Neural progenitor cell (in vitro differentiated cells): ENCODE measurements around the gene MGAT4B.

Experiments
- CTCF ChIP-seq: fragments of 200-600 bp; sonication (generic); IDR thresholded peaks from 2 replicates; pipeline ENCODE4 v1.5.1; 2017; ENCODE audit warnings: antibody characterized with exemption, mild to moderate bottlenecking
- EZH2 ChIP-seq: fragments of 200-600 bp; sonication (generic); IDR thresholded peaks from 2 replicates; pipeline ENCODE4 v1.6.1; 2017; ENCODE audit warnings: antibody characterized with exemption, mild to moderate bottlenecking, moderate library complexity

GRCh38 chr5:179840321-179840720, 33.7 kb upstream of the MGAT4B start:
- no peak for TF ChIP-seq CTCF
- no peak for TF ChIP-seq EZH2
